K562 (cell line): Measurements from ENCODE around the gene ZNHIT1. TPM values are rescaled to one million over a fixed set of nuclear protein-coding genes. Genes with fewer than 3 reads are reported as not detected.

Experiments
- ARID4B ChIP-seq: sonication (generic); formaldehyde crosslinking; IDR thresholded peaks from 2 replicates; pipeline ENCODE4 v1.8.0; 2022; ENCODE audit warnings: mild to moderate bottlenecking, missing genetic modification reagents
- BHLHE40 ChIP-seq: IDR thresholded peaks from 2 replicates; pipeline ENCODE4 v1.6.1; 2011; ENCODE audit warnings: low read length, improper control_type of control experiment
- CREB1 ChIP-seq, 2 experiments: sonication (generic) in 1 of 2; formaldehyde crosslinking in 1 of 2; IDR thresholded peaks; 2 replicates each; pipeline versions ENCODE4 v1.6.1 to v1.8.0; 2012 to 2022; ENCODE audit warnings: inconsistent platforms in 1 of 2, mild to moderate bottlenecking in 1 of 2, missing genetic modification reagents in 1 of 2, moderate library complexity in 1 of 2
- CREBBP ChIP-seq: IDR thresholded peaks from one replicate; pipeline ENCODE4 v1.6.1; 2012; ENCODE audit warnings: low read depth, mild to moderate bottlenecking, control low read depth, inconsistent platforms, low read length
- MBD2 ChIP-seq: sonication (generic); IDR thresholded peaks from 2 replicates; pipeline ENCODE4 v1.6.1; 2016; ENCODE audit warnings: low read depth, borderline replicate concordance
- MEIS2 ChIP-seq: fragments of 450-650 bp; IDR thresholded peaks from 2 replicates; pipeline ENCODE4 v1.6.1; 2014; ENCODE audit warnings: mild to moderate bottlenecking; ENCODE audit not compliant: partially characterized antibody
- RBM39 ChIP-seq: fragments of 200-400 bp; formaldehyde crosslinking; optimal IDR thresholded peaks from 2 replicates; pipeline ENCODE3; 2018; ENCODE audit warnings: low read depth, low read length
- STAT5A ChIP-seq: IDR thresholded peaks from 2 replicates; pipeline ENCODE4 v1.6.1; 2012; ENCODE audit warnings: low read length, inconsistent platforms, borderline replicate concordance
- ZNF121 ChIP-seq: sonication (generic); formaldehyde crosslinking; conservative IDR thresholded peaks from 2 replicates; pipeline ENCODE4 v1.8.0; 2022; ENCODE audit warnings: missing genetic modification reagents
- polyA plus RNA-seq, 8 experiments: library from polyadenylated mRNA; depleted of rRNA in 4 of 8; stranded (reverse) in 5 of 8; unstranded in 3 of 8; fragments of >200 nt; fragmentation: Nextera tagmentation in 2 of 8; fragmentation: Illumina TruSeq in 1 of 8; extraction: Ambion mirVana in 2 of 8; extraction: Trizol in 1 of 8; gene quantifications; 2 replicates each; pipeline versions ENCODE4 v1.2.1 to v1.2.3, GENCODE V29; 2011 to 2014; ENCODE audit warnings: inconsistent platforms in 1 of 8, missing spikeins in 1 of 8
- total RNA-seq, 7 experiments: library from RNA; depleted of rRNA in 6 of 7; stranded (reverse); fragments of >200 nt in 6 of 7; fragmentation: Illumina TruSeq in 2 of 7; extraction: Trizol in 2 of 7; gene quantifications; 2 replicates each; pipeline versions ENCODE4 v1.2.1 to v1.2.3, GENCODE V29; 2011 to 2021; ENCODE audit warnings: low replicate concordance in 1 of 7
- TF ChIP-seq, protein P1 (sequence below): fragments of 450-650 bp; IDR thresholded peaks from 2 replicates; pipeline ENCODE4 v1.6.1; 2016; ENCODE audit warnings: mild to moderate bottlenecking, moderate library complexity

ZNHIT1 gene
- total and polyA plus RNA-seq, 9 of the 15 experiments (the other 6 are each of a cell fraction or from before 2014, with no cell fraction given), result 6.4 to 162 (median 70.1) TPM

DNA sequence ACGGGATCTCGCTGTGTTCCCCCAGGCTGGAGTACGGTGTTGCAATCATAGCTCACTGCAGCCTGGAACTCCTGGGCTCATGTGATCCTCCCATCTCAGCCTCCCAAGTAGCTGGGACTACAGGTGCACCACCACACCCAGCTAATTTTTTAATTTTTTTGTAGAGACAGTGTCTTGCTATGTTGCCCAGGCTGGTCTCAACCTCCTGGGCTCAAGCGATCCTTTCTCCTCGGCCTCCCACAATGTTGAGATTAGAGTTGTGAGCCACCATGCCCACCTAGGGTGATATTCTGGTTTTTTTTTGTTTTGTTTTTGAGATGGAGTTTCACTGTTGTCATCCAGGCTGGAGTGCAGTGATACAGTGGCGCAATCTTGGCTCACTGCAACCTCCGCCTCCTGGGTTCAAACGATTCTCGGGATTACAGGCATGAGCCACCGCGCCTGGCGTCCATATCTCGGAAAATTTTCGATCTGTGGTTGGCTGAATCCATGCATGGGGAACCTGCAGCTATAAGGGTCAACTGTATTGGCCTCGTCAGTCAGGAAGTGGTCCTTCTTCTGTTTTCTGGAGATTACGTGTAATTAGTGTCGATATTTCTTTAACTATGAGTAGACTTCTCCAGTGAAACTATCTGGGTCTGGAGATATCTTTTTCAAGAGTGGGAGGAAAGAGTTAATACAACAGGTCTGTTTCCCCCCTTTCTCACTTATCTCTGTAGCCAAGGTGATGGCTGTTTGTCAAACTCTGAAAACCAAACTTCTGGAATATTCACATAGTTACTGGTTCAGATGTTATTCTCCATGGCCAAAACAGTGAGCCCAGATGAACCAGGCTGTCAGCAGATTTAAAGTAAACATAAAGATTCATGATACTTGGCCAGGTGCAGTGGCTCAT, 47.9 kb downstream of the ZNHIT1 start (continued):
- peak; percentile 94 for TF ChIP-seq ZNF121
- TF ChIP-seq RBM39, result no peak
- TF ChIP-seq CREBBP, result no peak
- TF ChIP-seq MEIS2, result peak; percentile 73
- peak; percentile 61; the same call in 1 of the 2 replicates for TF ChIP-seq BHLHE40
- TF ChIP-seq ARID4B (CRISPR knock-in tag), result peak; percentile 60; the same call in 1 of the 2 replicates
- TF ChIP-seq, protein P1, sequence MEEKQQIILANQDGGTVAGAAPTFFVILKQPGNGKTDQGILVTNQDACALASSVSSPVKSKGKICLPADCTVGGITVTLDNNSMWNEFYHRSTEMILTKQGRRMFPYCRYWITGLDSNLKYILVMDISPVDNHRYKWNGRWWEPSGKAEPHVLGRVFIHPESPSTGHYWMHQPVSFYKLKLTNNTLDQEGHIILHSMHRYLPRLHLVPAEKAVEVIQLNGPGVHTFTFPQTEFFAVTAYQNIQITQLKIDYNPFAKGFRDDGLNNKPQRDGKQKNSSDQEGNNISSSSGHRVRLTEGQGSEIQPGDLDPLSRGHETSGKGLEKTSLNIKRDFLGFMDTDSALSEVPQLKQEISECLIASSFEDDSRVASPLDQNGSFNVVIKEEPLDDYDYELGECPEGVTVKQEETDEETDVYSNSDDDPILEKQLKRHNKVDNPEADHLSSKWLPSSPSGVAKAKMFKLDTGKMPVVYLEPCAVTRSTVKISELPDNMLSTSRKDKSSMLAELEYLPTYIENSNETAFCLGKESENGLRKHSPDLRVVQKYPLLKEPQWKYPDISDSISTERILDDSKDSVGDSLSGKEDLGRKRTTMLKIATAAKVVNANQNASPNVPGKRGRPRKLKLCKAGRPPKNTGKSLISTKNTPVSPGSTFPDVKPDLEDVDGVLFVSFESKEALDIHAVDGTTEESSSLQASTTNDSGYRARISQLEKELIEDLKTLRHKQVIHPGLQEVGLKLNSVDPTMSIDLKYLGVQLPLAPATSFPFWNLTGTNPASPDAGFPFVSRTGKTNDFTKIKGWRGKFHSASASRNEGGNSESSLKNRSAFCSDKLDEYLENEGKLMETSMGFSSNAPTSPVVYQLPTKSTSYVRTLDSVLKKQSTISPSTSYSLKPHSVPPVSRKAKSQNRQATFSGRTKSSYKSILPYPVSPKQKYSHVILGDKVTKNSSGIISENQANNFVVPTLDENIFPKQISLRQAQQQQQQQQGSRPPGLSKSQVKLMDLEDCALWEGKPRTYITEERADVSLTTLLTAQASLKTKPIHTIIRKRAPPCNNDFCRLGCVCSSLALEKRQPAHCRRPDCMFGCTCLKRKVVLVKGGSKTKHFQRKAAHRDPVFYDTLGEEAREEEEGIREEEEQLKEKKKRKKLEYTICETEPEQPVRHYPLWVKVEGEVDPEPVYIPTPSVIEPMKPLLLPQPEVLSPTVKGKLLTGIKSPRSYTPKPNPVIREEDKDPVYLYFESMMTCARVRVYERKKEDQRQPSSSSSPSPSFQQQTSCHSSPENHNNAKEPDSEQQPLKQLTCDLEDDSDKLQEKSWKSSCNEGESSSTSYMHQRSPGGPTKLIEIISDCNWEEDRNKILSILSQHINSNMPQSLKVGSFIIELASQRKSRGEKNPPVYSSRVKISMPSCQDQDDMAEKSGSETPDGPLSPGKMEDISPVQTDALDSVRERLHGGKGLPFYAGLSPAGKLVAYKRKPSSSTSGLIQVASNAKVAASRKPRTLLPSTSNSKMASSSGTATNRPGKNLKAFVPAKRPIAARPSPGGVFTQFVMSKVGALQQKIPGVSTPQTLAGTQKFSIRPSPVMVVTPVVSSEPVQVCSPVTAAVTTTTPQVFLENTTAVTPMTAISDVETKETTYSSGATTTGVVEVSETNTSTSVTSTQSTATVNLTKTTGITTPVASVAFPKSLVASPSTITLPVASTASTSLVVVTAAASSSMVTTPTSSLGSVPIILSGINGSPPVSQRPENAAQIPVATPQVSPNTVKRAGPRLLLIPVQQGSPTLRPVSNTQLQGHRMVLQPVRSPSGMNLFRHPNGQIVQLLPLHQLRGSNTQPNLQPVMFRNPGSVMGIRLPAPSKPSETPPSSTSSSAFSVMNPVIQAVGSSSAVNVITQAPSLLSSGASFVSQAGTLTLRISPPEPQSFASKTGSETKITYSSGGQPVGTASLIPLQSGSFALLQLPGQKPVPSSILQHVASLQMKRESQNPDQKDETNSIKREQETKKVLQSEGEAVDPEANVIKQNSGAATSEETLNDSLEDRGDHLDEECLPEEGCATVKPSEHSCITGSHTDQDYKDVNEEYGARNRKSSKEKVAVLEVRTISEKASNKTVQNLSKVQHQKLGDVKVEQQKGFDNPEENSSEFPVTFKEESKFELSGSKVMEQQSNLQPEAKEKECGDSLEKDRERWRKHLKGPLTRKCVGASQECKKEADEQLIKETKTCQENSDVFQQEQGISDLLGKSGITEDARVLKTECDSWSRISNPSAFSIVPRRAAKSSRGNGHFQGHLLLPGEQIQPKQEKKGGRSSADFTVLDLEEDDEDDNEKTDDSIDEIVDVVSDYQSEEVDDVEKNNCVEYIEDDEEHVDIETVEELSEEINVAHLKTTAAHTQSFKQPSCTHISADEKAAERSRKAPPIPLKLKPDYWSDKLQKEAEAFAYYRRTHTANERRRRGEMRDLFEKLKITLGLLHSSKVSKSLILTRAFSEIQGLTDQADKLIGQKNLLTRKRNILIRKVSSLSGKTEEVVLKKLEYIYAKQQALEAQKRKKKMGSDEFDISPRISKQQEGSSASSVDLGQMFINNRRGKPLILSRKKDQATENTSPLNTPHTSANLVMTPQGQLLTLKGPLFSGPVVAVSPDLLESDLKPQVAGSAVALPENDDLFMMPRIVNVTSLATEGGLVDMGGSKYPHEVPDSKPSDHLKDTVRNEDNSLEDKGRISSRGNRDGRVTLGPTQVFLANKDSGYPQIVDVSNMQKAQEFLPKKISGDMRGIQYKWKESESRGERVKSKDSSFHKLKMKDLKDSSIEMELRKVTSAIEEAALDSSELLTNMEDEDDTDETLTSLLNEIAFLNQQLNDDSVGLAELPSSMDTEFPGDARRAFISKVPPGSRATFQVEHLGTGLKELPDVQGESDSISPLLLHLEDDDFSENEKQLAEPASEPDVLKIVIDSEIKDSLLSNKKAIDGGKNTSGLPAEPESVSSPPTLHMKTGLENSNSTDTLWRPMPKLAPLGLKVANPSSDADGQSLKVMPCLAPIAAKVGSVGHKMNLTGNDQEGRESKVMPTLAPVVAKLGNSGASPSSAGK, result peak; percentile 67
- TF ChIP-seq STAT5A, result peak; percentile 79; the same call in 1 of the 2 replicates
- peak; percentile 53; the same call in 1 of the 2 replicates for TF ChIP-seq CREB1 (IDR thresholded peaks at IDR 0.05)
- TF ChIP-seq CREB1 (CRISPR knock-in tag; IDR thresholded peaks at IDR 0.05), result no peak
- TF ChIP-seq MBD2, result 0 out of 2 replicates have a peak, but pooled peaks have one; percentile 22
